CD14-positive monocyte (primary cell): ENCODE results near the gene ABCB1. TPM values are rescaled to one million over a fixed set of nuclear protein-coding genes. Genes with fewer than 3 reads are reported as not detected.

Source experiments
- DNase-seq, 3 donors: peaks; one replicate each; pipeline ENCODE4 v3.0.0-alpha.2; 2011 to 2022
- H2AFZ ChIP-seq: 2 replicates; pipeline ENCODE4 v1.6.0; 2012; ENCODE audit warnings: mild to moderate bottlenecking, low read depth, low read length, inconsistent platforms; ENCODE audit not compliant: insufficient read depth, poor library complexity, severe bottlenecking
- H3K27ac ChIP-seq, 2 donors: 1 replicate in 1 of 2; 2 replicates in 1 of 2; pipeline ENCODE4 v1.5.1; 2012 to 2013; ENCODE audit warnings: low read length in 2 of 2, control low read depth in 1 of 2, inconsistent platforms in 1 of 2, low read depth in 1 of 2, mild to moderate bottlenecking in 1 of 2
- H3K27me3 ChIP-seq, 2 donors: one replicate each; pipeline versions ENCODE4 v1.6.0 to v1.6.1; 2011 to 2013; ENCODE audit warnings: low read length in 2 of 2; ENCODE audit not compliant: control insufficient read depth in 2 of 2, insufficient read depth in 2 of 2
- H3K36me3 ChIP-seq, 2 donors: replicated peaks in 1 of 2; 1 replicate in 1 of 2; 2 replicates in 1 of 2; pipeline versions ENCODE4 v1.5.1 to v1.6.1; 2012 to 2013; ENCODE audit warnings: low read length in 2 of 2, control low read depth in 1 of 2, inconsistent platforms in 1 of 2, mild to moderate bottlenecking in 1 of 2; ENCODE audit not compliant: insufficient read depth in 2 of 2, control insufficient read depth in 1 of 2
- H3K4me1 ChIP-seq, 2 donors: 1 replicate in 1 of 2; 2 replicates in 1 of 2; pipeline versions ENCODE4 v1.5.1 to v1.6.1; 2012 to 2013; ENCODE audit warnings: low read length in 2 of 2, control low read depth in 1 of 2, inconsistent platforms in 1 of 2, mild to moderate bottlenecking in 1 of 2, moderate library complexity in 1 of 2; ENCODE audit not compliant: insufficient read depth in 2 of 2, control insufficient read depth in 1 of 2
- H3K4me2 ChIP-seq: replicated peaks from 2 replicates; pipeline ENCODE3; 2012; ENCODE audit warnings: low read length, moderate library complexity, mild to moderate bottlenecking; ENCODE audit not compliant: poor library complexity, severe bottlenecking; ENCODE audit errors: extremely low read depth
- H3K4me3 ChIP-seq, 3 experiments: fragments of 200-600 bp in 1 of 3; sonication (generic) in 1 of 3; replicated peaks in 1 of 3; 1 replicate in 2 of 3; 2 replicates in 1 of 3; pipeline ENCODE4 v1.5.1; 2011 to 2013; ENCODE audit warnings: low read length in 3 of 3, mild to moderate bottlenecking in 3 of 3, control low read depth in 2 of 3, low read depth in 2 of 3, inconsistent platforms in 1 of 3, moderate library complexity in 1 of 3
- H3K79me2 ChIP-seq: 2 replicates; pipeline ENCODE4 v1.6.0; 2012; ENCODE audit warnings: mild to moderate bottlenecking, control low read depth, inconsistent platforms, low read length, moderate library complexity; ENCODE audit not compliant: insufficient read depth
- H3K9ac ChIP-seq: 2 replicates; pipeline ENCODE4 v1.6.0; 2017; ENCODE audit warnings: low read length, mild to moderate bottlenecking; ENCODE audit not compliant: insufficient read depth, poor library complexity, severe bottlenecking
- H3K9me3 ChIP-seq, 2 donors: replicated peaks in 1 of 2; 1 replicate in 1 of 2; 2 replicates in 1 of 2; pipeline versions ENCODE4 v1.5.1 to v1.6.1; 2012 to 2013; ENCODE audit warnings: low read length in 2 of 2, control low read depth in 1 of 2; ENCODE audit not compliant: control insufficient read depth in 1 of 2, insufficient read depth in 1 of 2
- H4K20me1 ChIP-seq: 2 replicates; pipeline ENCODE4 v1.6.0; 2012; ENCODE audit warnings: mild to moderate bottlenecking, low read length, control low read depth, moderate library complexity; ENCODE audit not compliant: insufficient read depth
- H3K27ac Mint-ChIP-seq, 7 donors: one replicate each; pipeline ENCODE4 v1.8.0; 2020; ENCODE audit warnings: mild to moderate bottlenecking in 7 of 7, mixed read lengths in 7 of 7, moderate library complexity in 6 of 7, inconsistent platforms in 2 of 7
- H3K27me3 Mint-ChIP-seq, 3 donors: one replicate each; pipeline ENCODE4 v1.8.0; 2021 to 2022; ENCODE audit warnings: low read depth in 3 of 3, mild to moderate bottlenecking in 3 of 3, mixed read lengths in 3 of 3, moderate library complexity in 3 of 3, inconsistent platforms in 1 of 3
- H3K36me3 Mint-ChIP-seq, 2 donors: one replicate each; pipeline ENCODE4 v1.8.0; 2020; ENCODE audit warnings: mixed read lengths in 2 of 2, inconsistent platforms in 1 of 2, mild to moderate bottlenecking in 1 of 2
- H3K4me1 Mint-ChIP-seq: one replicate; pipeline ENCODE4 v1.8.0; 2020; ENCODE audit warnings: mild to moderate bottlenecking, mixed read lengths
- H3K4me3 Mint-ChIP-seq, 2 donors: one replicate each; pipeline ENCODE4 v1.8.0; 2020; ENCODE audit warnings: mild to moderate bottlenecking in 2 of 2, mixed read lengths in 2 of 2, moderate library complexity in 1 of 2
- H3K9me3 Mint-ChIP-seq, 7 donors: one replicate each; pipeline ENCODE4 v1.8.0; 2020 to 2022; ENCODE audit warnings: mixed read lengths in 7 of 7, mild to moderate bottlenecking in 6 of 7, moderate library complexity in 6 of 7, inconsistent platforms in 2 of 7
- WGBS: methylation state at CpG from one replicate; pipeline ENCODE4 v1.1.5; 2013; ENCODE audit warnings: missing lambda C conversion rate; ENCODE audit not compliant: insufficient coverage; 5-methylcytosine and 5-hydroxymethylcytosine counted together
- intact Hi-C, 2 donors: fragments of 100-400 bp; cut with micrococcal nuclease; formaldehyde crosslinking; loops; one replicate each; pipeline versions ENCODE4 v1.15.0 to v1.15.1; 2023
- polyA plus RNA-seq, 3 donors: library from polyadenylated mRNA; depleted of rRNA in 1 of 3; unstranded in 2 of 3; stranded (reverse) in 1 of 3; fragments of 300-500 nt in 2 of 3; fragments of >200 nt in 1 of 3; fragmentation: Illumina TruSeq in 2 of 3; gene quantifications; 1 replicate in 2 of 3; 2 replicates in 1 of 3; pipeline ENCODE4 v1.2.3, GENCODE V29; 2012 to 2021
- TF ChIP-seq, protein P1 (sequence below): fragments of 200-600 bp; IDR thresholded peaks from one replicate; pipeline ENCODE4 v1.8.0; 2022; ENCODE audit warnings: antibody characterized with exemption, mild to moderate bottlenecking

The ABCB1 gene
- polyA plus RNA-seq, 3 donors = 0.24 TPM; not detected in 2

- no peaks in the 10 kb centered on the region for H3K4me1 ChIP-seq
- H3K27me3 ChIP-seq = no peaks in the 10 kb centered on the region
- H3K27ac ChIP-seq = no peak overlapping the region
- H3K4me3 ChIP-seq = no peak overlapping the region
- Mint-ChIP-seq H3K4me1 (no peaks in the 10 kb centered on the region), H3K36me3 (no peaks in the 10 kb centered on the region), H3K27ac (no peak overlapping the region), H3K27me3 (no peaks in the 10 kb centered on the region), H3K4me3 (no peak overlapping the region), H3K9me3 (no peaks in the 10 kb centered on the region)
- no peak overlapping the region for H2AFZ ChIP-seq
- no peaks in the 10 kb centered on the region for H3K9me3 ChIP-seq
- H3K36me3 ChIP-seq = no peaks in the 10 kb centered on the region
- no CpG with 5 or more reads among the region's 1 CpG for WGBS
- H4K20me1 ChIP-seq = no peaks in the 10 kb centered on the region
- no peak for DNase-seq
- H3K4me2 ChIP-seq = no peak overlapping the region
- intact Hi-C loops = no loop called here
- H3K9ac ChIP-seq = no peak overlapping the region
- H3K79me2 ChIP-seq = no peaks in the 10 kb centered on the region
- TF ChIP-seq, protein P1, sequence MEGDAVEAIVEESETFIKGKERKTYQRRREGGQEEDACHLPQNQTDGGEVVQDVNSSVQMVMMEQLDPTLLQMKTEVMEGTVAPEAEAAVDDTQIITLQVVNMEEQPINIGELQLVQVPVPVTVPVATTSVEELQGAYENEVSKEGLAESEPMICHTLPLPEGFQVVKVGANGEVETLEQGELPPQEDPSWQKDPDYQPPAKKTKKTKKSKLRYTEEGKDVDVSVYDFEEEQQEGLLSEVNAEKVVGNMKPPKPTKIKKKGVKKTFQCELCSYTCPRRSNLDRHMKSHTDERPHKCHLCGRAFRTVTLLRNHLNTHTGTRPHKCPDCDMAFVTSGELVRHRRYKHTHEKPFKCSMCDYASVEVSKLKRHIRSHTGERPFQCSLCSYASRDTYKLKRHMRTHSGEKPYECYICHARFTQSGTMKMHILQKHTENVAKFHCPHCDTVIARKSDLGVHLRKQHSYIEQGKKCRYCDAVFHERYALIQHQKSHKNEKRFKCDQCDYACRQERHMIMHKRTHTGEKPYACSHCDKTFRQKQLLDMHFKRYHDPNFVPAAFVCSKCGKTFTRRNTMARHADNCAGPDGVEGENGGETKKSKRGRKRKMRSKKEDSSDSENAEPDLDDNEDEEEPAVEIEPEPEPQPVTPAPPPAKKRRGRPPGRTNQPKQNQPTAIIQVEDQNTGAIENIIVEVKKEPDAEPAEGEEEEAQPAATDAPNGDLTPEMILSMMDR = no peak
These were observed 101.8 kb downstream of the ABCB1 start for GRCh38 chr7:87498893-87499292.

- intact Hi-C loops = no loop called here
- no peaks in the 10 kb centered on the region for H4K20me1 ChIP-seq
These were observed 103.2 kb downstream of the ABCB1 start for GRCh38 chr7:87497482-87497881.

More at GRCh38 chr7:87497482-87497881, 103.2 kb downstream of the ABCB1 start:
- no peaks in the 10 kb centered on the region for H3K36me3 ChIP-seq
- H3K27me3 ChIP-seq = no peaks in the 10 kb centered on the region
- H3K4me1 ChIP-seq = no peaks in the 10 kb centered on the region
- H3K79me2 ChIP-seq = no peaks in the 10 kb centered on the region
- no peak for DNase-seq
- Mint-ChIP-seq H3K4me1 (no peaks in the 10 kb centered on the region), H3K4me3 (no peak overlapping the region), H3K27me3 (peaks cover 0 to 3% (median 0%) of the 10 kb centered on the region in 3 donors), H3K36me3 (no peaks in the 10 kb centered on the region), H3K9me3 (no peaks in the 10 kb centered on the region), H3K27ac (no peak overlapping the region)
- no peak overlapping the region for H3K4me3 ChIP-seq
- H3K9ac ChIP-seq = no peak overlapping the region
- no peak overlapping the region for H3K4me2 ChIP-seq
- WGBS = 100% methylated on average over 1 of the region's 3 CpGs
- TF ChIP-seq, protein P1 = no peak
- no peaks in the 10 kb centered on the region for H3K9me3 ChIP-seq
- H3K27ac ChIP-seq = no peak overlapping the region
- no peak overlapping the region for H2AFZ ChIP-seq
